Right forelimb (tissue), 1 donor: ENCODE results near the gene GANAB.
"Not testable (repeated sequence)": the region's sequence is repeated elsewhere in the genome, so short reads cannot be mapped to it uniquely, and the experiment has no call there.

Experiments
- DNase-seq: peaks from one replicate; pipeline ENCODE4 v3.0.0-alpha.2; 2018

The GANAB gene

DNA sequence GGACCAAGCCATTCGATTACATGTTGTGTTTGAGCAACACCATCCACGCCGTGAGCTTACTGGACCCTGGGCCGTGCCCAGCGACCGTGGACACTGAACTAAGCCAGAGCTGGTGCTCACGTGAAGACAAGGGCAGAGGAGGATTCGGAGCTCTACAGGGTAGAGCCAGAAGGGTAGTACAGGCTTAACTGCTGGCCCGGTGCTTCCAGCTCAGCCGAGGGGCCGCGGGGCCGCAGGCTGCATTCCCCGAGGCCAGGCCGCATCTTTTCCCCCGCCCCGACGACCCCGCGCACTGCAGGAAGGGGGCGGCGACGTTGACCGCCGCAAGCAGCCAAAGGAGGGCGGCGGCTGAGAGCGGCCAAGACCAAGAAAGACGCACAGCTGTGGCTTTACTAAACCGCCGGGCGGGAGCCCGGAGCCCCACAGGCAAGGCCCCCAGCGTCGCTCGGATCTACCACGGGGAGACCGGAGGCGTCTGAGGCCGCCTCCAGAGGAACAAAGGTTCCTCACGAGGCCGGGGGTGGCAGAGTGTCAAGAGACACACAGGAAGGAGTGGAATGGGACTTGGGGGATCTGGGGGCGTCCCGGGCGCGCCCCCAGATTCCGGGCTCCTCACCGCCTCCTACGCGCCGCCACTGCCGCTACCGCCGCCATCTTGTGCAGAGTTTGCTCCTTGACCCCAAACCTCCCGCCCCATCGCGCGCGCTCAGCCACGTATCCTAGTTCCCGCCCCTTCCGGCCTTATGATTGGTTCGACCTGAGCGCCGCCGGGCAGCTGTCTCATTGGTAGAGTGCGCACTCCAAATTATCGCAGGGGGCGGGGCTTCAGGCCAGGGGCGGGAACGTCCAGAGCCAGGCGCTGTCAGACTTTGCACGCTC lies at the start of gene GANAB:
TSS of gene GANAB (minus strand) at position 668 of the 879 bp plus-strand sequence. CDS start at position 654, 14 bp downstream.
- peak; percentile 99 for DNase-seq

DNA sequence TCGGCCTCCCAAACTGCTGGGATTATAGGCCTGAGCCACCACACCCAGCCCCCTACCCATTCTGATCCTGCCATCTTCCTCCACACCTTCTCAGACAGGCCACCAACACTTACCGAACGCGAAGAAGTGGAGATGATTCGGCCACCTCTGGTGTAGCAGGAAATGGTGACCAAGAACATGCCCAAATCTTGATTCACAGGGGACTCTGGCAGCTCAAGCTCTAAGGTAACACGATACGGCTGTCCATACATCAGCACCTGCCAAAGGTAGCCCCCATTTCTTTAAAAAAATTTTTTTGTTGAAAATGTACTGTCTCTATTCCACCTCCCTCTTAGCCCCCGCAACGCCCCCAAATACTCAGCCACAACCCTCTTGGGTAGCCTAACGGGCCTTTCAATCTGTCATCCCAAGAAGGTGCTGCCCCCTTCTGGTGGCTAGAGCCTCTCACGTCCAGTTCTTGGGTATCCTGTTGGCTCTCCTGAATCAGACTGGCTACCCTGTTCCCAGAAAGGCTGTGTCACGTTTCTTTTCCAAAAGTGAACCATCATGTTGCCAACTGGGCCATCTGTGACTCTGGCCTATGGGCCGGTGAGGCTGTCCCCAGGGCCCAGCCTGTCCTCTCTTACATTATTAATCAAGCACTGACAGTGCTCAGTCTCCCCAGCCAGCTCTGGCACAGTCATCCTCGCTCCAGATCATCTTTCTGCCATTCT lies 48.2 kb upstream of the GANAB start:
- DNase-seq: peak; percentile 81

DNA sequence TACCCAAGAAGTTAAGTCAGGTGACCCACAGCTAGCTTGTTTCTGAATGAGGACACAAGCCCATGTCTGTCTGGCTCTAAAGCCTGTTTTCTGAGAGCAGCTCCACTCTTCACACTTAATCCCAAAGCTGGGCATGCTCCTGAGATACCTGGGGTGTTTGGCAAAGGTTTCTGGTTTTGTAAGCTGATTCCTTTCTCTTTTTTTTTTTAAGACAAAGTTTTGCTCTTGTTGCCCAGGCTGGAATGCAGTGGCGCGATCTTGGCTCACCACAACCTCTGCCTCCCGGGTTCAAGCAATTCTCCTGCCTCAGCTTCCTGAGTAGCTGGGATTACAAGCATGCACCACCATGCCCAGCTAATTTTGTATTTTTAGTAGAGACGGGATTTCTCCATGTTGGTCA lies 47.2 kb upstream of the GANAB start:
- DNase-seq: not testable (repeated sequence)

DNA sequence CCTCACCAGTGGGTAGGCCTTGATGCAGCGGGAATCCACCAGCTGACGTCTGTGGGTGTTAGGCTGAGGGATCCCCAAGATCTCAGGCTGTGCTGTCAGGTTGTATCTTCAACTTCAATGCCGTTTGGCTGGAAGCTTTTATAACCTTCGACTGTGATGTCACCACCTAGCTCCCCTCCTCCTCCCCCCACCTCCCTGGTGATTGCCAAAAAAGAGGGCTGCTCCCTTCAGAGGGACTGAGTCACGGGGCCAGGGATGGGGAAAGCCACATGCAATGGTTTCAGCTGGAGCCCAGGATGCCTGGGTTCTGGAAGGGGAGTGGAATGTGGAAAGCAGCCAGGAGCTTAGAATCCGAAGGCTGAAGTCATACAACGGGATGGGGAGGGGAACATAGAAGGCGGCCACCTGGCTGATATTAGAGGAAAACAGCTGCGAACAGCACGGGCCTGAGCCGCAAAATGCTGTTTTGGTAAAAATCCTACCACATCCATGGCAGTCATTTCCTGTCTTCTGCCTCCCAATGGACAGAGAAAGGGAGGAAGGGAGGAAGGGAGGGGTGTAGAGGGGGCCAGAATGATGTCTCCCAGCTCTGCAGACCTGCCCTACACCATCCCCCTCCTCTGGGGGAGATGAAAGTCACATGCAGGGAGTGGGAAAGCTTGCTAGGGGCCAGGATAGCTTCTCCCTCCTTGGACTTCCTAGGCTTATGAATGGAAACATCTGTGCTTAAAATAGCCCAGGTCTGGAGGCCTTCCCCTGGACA lies 43.2 kb upstream of the GANAB start, which contains the start of gene LRRN4CL:
TSS of gene LRRN4CL (minus strand) at position 110 of the 763 bp plus-strand sequence. CDS start 1,022 bp downstream, outside the sequence.
- peak; percentile 88 for DNase-seq

DNA sequence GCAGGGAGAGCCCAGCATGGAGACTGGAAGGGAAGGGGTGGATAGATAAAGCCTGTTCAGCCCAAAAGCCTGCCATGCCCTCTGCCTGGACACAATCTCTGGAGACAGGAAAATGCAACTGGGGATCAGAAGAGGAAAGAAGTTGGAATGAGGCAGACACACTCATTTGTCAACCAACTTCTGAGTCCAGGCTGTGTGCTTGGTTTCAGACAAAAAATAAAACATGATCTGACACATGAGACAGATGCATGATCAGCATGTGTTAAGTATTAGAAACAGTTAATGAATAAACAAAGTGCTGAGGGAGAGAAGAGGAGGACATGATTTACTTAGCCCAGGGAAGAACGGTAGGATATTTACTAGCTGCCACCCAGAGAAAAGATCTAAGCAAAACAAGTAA lies 42.1 kb upstream of the GANAB start:
- no peak for DNase-seq

DNA sequence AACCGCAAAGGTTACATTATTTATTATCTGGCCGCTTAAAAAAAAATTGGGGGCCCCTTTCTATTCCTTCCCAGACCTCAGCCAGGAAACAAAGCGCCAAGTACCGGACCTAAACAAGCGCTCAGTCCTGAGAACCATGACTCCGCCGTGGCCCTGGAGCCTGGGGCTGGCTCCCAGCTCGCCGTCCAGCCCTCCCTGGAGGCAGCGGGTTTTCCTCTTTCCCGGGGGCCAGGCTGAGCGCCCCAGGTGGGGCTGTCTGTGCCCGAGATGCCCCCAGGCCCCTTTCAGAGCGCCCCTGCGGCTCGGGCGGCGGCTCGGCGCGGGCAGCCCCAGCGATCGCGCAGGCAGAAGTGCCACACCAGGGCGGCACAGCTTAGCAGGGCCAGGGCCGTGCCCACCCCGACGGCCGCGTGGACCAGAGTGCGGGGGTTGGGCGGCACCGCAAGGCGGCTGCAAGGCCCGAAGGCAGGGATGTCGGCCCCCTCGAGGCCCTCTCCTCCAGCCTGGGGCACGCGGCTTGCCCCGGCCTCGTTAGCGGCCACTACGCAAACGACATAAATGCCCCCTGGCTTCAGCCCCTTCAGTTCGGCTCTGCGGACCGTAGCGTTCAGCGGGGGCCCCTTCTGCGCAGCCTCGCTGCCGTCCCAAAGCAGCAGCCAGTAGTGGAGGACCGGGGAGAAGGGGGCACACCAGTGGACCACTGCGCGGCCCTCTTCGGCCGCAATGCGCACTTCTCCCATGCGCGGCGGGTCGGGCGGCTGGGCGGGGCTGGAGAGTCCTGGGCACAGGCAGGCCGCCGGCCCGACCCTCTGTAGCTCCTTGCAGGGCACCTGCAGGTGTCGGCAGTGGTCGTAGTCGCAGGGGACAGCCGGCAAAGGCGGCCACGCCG lies 41.3 kb upstream of the GANAB start:
- DNase-seq: peak; percentile 53

DNA sequence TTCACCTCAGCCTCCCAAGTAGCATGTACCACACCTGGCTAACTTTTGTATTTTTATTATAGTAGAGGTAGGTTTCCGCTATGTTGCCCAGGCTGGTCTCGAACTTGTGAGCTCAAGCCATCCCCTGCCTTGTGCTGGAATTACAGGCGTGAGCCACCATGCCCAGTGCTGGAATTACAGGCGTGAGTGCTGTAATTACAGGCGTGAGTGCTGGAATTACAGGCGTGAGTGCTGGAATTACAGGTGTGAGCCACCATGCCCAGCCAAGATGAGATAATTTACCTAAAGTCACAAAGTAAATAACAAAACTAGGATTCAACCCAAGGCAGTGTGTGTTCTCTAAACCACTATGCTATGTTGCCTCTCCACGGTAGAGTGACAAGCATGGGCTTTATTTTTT lies 36.1 kb upstream of the GANAB start:
- DNase-seq: no peak

DNA sequence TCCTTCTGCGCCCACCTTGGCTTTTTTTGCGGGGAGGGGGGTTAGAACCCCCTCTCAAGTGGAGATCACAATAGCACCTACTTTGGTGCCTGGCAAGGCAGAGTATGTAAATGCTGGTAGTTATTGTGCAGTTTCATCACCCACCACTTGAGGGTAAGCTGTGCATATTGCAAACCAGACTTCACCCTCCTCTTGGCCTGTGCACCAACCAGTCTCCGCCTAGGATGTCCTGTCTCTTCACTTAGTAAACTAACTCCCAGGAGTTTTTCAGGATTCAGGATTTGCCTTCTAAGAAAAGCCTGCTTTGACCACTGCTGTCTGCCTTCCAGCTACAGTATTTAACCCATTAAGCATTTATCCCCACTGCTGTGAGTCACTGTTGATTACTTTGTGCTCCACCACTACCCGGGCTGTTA lies 34.4 kb upstream of the GANAB start:
- peak; percentile 52 for DNase-seq

DNA sequence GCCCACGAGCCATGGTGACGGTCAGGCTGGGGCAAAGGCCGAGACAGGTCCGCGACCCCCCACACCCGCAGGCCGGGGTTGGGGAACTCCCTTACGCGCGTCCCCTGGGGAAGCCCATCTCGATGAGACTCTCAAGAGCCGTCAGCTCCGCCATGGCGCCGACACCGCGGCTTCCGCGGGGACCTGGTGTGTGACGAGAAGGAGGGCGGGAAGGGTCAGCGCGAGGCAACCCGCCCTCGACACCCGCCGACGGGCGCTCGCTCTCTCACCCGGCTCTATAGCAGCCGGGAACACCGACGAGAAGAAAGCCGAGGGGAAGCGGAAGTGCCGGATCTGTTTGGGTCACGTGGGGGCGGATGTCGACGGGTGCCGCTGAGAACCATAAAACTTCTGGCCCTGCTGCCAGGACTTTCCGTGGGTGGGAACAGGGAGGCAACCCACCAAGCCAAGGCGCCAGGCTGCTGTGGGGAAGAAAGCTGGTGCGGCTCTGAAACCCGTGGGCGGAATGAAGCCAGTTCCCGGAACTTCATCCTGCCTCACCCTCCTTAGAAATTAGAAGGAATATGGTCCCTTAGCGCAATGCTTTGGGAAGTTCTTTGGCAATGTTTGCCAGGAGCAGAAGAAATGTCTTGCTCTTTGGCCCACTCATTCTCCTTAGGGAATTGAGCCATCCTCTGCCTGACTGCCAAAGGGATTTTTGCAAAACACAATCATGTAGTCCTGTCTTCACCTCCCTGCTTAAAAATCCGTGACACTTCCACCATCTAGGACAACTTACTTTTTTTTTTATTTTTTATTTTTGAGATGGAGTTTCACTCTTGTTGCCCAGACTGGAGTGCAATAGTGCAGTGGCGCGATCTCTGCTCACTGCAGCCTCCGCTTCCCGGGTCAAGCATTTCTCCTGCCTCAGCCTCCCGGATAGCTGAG lies 32.6 kb upstream of the GANAB start, which contains the start of gene UBXN1:
TSS of gene UBXN1 (minus strand) at position 304 of the 927 bp plus-strand sequence. CDS start at position 154, 150 bp downstream.
- peak; percentile 96 for DNase-seq

DNA sequence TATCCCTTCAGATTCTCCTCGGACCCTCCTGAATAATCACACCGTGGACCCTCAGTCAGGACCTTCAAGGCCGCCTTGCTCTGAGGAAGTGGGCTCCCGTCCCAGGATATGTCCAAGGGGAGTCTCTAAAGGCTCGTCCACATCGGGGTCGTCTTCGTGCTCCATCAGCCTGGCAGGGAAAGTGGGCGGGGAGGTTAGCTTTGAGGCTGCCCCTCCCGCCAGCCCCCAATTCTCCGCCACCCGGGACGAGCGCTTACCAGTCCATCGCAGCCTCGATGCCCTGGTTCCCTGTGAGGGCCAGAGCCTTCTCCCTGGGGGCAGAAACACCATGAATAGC lies 32.0 kb upstream of the GANAB start:
- DNase-seq: no peak

DNA sequence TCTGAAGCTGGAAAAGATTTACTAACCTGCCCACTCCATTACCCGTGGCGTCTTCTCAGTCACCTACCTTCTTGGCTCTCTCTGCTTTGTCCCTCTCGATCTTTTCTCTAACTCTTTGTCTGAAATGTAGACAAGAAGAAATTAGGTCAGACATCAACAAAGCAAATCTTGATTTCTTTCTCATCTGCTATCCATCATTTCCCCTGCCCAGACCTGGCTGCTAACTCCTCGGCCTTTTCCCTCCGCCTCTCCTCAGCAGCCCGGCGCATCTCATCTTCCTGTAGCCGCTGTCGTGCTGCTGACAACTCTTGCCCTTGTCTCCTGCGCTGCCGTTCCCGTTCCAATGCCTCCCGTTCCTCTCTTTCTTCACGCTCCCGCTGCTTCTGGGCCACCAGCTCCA lies 31.3 kb upstream of the GANAB start:
- no peak for DNase-seq

DNA sequence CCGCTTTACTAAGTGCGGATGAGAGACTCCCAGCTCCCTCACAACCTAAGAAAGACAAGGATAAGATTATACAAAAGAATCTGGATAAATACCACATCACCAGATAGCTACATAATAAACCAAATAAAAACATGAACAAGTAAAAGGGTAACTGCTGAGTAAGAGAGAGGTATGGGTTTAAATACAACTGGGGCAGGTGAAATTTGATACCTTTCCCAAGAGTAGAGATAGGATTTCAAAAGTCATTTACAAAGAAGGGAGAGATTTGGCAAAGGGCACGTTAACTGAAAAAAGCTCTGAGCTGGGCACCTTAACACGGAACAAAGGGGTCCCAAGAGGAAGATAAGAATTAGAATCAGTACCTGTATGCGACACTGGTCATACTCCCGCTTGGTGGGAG lies 30.7 kb upstream of the GANAB start:
- no peak for DNase-seq

DNA sequence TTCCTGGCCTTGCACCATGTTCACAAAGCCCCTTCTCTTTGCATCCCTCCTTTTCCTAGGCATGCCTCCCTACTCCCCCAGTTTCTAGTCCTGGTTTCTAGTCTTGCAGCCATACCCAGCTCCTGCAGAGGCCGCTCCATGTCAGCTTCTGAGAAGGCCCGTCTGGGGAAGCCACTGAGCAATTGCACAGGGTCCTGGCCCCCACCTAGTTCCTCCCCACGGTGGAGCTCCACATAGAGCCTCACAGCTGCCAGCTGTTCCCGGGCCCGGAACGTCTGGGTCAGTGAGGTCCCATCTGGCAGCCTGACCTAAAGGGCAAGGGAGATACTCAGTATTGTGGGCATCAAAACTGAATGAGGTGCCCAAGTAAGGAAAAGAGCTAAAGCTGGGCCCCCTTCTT lies 30.3 kb upstream of the GANAB start:
- DNase-seq: no peak

DNA sequence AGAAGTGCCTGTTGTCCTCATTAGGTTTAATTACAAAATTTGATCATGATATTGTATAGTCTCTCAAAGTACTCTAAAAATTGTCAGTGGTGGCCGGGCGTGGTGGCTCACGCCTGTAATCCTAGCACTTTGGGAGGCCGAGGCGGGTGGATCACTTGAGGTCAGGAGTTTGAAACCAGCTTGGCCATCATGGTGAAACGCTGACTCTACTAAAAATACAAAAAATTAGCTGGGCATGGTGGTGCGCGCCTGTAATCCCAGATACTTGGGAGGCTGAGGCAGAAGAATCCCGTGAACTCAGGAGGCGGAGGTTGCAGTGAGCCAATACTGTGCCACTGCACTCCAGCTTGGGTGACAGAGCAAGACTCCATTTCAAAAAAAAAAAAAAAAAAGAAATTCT lies 29.0 kb upstream of the GANAB start:
- not testable (repeated sequence) for DNase-seq

DNA sequence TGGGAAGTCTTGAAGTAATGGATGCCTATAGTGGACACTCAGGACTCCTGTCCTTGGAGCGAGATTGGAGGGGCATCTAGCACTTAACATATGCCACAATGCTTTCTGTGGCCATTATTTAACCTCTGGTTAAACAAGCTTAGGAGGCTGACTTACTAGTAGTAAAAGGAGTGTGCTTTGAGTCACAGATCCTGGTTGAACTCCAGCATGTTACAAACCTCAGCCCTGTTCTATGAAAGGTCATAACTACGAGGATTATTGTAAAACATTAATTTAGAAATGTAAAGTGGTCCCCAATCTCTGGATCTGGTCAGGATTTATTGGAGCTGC lies 26.7 kb upstream of the GANAB start:
- no peak for DNase-seq

DNA sequence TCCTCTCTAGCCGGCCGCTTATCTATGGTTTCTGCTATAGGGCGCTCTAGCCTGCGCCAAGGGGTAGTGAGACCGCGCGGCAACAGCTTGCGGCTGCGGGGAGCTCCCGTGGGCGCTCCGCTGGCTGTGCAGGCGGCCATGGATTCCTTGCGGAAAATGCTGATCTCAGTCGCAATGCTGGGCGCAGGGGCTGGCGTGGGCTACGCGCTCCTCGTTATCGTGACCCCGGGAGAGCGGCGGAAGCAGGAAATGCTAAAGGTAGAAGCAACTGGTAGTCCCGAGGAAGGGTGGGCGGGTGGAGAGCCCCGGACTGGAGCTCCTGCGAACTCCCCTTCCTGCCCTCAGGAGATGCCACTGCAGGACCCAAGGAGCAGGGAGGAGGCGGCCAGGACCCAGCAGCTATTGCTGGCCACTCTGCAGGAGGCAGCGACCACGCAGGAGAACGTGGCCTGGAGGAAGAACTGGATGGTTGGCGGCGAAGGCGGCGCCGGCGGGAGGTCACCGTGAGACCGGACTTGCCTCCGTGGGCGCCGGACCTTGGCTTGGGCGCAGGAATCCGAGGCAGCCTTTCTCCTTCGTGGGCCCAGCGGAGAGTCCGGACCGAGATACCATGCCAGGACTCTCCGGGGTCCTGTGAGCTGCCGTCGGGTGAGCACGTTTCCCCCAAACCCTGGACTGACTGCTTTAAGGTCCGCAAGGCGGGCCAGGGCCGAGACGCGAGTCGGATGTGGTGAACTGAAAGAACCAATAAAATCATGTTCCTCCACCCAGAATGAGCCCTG lies 25.4 kb upstream of the GANAB start, which contains the start of the genes LBHD1 and UQCC3:
TSS of gene LBHD1 (minus strand) at position 660 of the 782 bp plus-strand sequence. CDS start 2,236 bp downstream, outside the sequence.
TSS of gene UQCC3 (plus strand) at position 66 of the 782 bp plus-strand sequence. CDS start at position 139, 73 bp downstream.
- DNase-seq: peak; percentile 89

DNA sequence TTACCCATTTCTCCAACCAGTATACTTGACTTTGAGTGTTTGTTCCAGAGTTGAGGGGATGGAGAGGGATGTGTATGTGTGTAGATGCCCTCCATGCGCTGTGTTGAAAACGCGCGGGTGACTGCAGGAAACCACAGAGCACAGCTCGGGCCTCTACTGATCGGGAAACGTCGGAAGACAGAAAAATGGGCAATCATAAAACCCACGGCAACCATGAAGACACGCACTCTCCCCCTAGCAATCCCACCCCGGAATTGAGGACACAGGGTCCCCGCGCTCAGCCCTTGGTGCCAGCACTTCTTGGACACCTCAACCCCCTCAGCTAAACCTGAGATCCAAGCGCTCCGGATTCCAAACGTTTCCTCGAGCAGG lies 24.8 kb upstream of the GANAB start:
- no peak for DNase-seq

DNA sequence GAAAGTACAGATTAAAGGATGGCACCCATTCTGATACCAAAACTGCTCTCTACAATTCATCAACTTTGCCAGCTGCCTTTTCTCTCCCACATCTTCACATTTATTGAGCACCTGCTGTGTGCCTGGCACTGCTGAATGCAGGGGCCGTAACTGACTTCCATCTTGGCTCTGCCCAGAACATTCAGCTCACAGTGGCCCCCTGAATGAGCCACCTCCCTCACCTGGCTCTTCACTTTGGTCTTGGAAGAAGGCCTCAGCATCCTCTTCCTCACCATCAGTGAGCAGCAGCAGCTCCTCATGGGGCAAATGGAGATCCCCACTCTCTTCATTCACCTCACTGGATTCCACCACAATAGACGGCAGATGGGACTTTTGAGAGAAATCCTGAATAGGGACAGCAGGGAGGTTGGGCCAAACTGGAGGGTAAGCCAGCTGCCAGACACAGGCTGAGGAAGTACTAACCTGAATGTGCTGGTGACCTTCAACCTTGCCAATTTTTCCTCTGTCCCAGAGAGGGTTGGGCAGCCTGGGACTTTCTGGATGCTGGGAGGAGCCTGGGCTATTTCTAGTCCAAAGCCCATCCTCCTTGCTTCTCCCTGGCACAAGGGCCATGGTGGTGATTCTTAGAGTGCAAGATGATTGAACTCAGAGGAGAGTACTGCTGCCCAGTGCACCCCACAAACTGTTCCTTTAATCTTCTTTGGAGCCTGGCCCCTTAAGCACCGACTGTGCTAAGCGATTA lies 23.2 kb upstream of the GANAB start:
- no peak for DNase-seq

DNA sequence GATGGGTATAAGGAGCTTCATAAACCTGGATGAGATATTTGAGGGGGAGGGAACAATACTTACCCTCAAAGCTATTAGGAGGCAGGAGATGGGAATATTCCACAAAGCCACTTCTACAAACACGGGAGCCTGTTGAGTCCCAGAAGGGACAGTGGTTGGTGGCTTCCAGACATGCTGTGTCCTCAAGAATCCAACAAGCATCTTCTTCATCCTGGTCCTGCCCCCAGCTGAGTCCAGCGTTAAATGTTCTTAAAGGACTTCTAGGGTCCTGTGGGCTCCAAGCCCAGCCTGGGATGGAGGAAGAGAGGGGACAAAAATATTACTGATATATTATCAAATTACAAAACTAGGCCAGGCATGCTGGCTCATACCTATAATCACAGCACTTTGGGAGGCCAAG lies 21.0 kb upstream of the GANAB start:
- DNase-seq: no peak
